ENCODE data around the gene GORASP2.

DNA sequence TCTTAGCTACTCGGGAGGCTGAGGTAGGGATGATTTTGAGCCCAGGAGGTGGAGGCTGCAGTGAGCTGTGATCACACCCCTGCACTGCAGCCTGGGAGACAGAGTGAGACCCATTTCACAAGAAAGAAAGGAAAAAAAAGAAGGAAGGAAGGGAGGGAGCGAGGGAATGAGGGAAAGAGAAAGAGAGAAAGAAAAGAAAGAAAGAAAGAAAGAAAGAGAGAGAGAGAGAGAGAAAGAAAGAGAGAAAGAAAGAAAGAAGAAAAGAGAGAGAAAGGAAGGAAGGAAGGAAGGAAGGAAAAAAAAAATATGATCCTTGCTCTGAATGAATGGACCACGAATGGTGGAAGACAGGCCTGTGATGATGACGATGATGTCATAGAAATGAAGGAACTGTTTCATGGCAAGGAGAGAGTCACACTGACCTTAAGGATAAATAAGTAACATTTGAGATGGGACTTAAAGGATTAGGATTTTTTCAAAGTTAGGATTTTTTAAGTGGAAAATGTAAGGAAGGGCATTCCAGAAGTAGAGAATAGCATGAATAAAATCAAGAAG lies 2.2 kb upstream of the GORASP2 start:
- TF ChIP-seq, protein P1, sequence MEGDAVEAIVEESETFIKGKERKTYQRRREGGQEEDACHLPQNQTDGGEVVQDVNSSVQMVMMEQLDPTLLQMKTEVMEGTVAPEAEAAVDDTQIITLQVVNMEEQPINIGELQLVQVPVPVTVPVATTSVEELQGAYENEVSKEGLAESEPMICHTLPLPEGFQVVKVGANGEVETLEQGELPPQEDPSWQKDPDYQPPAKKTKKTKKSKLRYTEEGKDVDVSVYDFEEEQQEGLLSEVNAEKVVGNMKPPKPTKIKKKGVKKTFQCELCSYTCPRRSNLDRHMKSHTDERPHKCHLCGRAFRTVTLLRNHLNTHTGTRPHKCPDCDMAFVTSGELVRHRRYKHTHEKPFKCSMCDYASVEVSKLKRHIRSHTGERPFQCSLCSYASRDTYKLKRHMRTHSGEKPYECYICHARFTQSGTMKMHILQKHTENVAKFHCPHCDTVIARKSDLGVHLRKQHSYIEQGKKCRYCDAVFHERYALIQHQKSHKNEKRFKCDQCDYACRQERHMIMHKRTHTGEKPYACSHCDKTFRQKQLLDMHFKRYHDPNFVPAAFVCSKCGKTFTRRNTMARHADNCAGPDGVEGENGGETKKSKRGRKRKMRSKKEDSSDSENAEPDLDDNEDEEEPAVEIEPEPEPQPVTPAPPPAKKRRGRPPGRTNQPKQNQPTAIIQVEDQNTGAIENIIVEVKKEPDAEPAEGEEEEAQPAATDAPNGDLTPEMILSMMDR (optimal IDR thresholded peaks at IDR 0.05 in 1 of 3, IDR thresholded peaks at IDR 0.05 in 1 of 3, conservative IDR thresholded peaks at IDR 0.05 in 1 of 3; ENCODE audit: extremely low read depth in 1 of 3, insufficient read depth in 2 of 3, low read length in 3 of 3): no peak
- TF ChIP-seq EZH2 (IDR thresholded peaks at IDR 0.05; ENCODE audit: low read length): no peak
